Measurements from ENCODE around the gene GJA9. TPM values are rescaled to one million over a fixed set of nuclear protein-coding genes. Genes with fewer than 3 reads are reported as not detected.

GJA9 gene
- total and polyA plus RNA-seq, 2 of the 8 experiments (the other 6 are each of a cell fraction or from before 2014, with no cell fraction given): not detected

DNA sequence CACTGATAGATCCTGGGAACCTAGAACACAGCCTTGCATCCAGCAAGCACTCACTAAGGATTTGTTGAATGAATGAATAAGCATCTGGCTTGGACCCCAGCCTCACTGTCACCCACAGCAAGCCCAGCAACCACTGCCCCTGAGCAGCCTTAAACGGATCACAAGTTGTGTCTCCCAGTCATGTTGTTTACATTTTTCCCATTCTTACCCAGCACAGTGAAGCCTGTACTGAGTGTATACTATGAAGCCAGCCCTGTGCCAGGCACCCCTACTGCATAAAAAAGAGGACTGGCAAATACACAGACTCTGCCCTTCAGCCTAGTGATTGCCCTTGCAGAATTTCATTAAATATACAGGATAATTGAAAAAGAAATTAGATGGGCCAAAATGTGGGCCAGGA is 52.0 kb downstream of the GJA9 start (continued):
- TF ChIP-seq, protein P1, sequence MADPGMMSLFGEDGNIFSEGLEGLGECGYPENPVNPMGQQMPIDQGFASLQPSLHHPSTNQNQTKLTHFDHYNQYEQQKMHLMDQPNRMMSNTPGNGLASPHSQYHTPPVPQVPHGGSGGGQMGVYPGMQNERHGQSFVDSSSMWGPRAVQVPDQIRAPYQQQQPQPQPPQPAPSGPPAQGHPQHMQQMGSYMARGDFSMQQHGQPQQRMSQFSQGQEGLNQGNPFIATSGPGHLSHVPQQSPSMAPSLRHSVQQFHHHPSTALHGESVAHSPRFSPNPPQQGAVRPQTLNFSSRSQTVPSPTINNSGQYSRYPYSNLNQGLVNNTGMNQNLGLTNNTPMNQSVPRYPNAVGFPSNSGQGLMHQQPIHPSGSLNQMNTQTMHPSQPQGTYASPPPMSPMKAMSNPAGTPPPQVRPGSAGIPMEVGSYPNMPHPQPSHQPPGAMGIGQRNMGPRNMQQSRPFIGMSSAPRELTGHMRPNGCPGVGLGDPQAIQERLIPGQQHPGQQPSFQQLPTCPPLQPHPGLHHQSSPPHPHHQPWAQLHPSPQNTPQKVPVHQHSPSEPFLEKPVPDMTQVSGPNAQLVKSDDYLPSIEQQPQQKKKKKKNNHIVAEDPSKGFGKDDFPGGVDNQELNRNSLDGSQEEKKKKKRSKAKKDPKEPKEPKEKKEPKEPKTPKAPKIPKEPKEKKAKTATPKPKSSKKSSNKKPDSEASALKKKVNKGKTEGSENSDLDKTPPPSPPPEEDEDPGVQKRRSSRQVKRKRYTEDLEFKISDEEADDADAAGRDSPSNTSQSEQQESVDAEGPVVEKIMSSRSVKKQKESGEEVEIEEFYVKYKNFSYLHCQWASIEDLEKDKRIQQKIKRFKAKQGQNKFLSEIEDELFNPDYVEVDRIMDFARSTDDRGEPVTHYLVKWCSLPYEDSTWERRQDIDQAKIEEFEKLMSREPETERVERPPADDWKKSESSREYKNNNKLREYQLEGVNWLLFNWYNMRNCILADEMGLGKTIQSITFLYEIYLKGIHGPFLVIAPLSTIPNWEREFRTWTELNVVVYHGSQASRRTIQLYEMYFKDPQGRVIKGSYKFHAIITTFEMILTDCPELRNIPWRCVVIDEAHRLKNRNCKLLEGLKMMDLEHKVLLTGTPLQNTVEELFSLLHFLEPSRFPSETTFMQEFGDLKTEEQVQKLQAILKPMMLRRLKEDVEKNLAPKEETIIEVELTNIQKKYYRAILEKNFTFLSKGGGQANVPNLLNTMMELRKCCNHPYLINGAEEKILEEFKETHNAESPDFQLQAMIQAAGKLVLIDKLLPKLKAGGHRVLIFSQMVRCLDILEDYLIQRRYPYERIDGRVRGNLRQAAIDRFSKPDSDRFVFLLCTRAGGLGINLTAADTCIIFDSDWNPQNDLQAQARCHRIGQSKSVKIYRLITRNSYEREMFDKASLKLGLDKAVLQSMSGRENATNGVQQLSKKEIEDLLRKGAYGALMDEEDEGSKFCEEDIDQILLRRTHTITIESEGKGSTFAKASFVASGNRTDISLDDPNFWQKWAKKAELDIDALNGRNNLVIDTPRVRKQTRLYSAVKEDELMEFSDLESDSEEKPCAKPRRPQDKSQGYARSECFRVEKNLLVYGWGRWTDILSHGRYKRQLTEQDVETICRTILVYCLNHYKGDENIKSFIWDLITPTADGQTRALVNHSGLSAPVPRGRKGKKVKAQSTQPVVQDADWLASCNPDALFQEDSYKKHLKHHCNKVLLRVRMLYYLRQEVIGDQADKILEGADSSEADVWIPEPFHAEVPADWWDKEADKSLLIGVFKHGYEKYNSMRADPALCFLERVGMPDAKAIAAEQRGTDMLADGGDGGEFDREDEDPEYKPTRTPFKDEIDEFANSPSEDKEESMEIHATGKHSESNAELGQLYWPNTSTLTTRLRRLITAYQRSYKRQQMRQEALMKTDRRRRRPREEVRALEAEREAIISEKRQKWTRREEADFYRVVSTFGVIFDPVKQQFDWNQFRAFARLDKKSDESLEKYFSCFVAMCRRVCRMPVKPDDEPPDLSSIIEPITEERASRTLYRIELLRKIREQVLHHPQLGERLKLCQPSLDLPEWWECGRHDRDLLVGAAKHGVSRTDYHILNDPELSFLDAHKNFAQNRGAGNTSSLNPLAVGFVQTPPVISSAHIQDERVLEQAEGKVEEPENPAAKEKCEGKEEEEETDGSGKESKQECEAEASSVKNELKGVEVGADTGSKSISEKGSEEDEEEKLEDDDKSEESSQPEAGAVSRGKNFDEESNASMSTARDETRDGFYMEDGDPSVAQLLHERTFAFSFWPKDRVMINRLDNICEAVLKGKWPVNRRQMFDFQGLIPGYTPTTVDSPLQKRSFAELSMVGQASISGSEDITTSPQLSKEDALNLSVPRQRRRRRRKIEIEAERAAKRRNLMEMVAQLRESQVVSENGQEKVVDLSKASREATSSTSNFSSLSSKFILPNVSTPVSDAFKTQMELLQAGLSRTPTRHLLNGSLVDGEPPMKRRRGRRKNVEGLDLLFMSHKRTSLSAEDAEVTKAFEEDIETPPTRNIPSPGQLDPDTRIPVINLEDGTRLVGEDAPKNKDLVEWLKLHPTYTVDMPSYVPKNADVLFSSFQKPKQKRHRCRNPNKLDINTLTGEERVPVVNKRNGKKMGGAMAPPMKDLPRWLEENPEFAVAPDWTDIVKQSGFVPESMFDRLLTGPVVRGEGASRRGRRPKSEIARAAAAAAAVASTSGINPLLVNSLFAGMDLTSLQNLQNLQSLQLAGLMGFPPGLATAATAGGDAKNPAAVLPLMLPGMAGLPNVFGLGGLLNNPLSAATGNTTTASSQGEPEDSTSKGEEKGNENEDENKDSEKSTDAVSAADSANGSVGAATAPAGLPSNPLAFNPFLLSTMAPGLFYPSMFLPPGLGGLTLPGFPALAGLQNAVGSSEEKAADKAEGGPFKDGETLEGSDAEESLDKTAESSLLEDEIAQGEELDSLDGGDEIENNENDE (IDR thresholded peaks at IDR 0.05; ENCODE audit: insufficient replicate concordance, low read length): no peak
- TF ChIP-seq ZNF274 (IDR thresholded peaks at IDR 0.05; ENCODE audit: borderline replicate concordance, extremely low read depth, low read length) (no peak), BACH1 (IDR thresholded peaks at IDR 0.05; ENCODE audit: low read length) (no peak), KDM1A (IDR thresholded peaks at IDR 0.05; ENCODE audit: borderline replicate concordance, low read length) (no peak), EGR1 (IDR thresholded peaks at IDR 0.05; ENCODE audit: borderline replicate concordance, low read depth, low read length) (no peak), SUZ12 (IDR thresholded peaks at IDR 0.05; ENCODE audit: low read length) (no peak), SP1 (IDR thresholded peaks at IDR 0.05; ENCODE audit: low read depth, low read length) (no peak), SIRT6 (IDR thresholded peaks at IDR 0.05; ENCODE audit: low read length) (no peak), CREB1 (IDR thresholded peaks at IDR 0.05) (no peak), NRF1 (IDR thresholded peaks at IDR 0.05; ENCODE audit: low read depth, low read length) (no peak), JUND (IDR thresholded peaks at IDR 0.05; ENCODE audit: low read length) (no peak)
- TF ChIP-seq, protein P2, sequence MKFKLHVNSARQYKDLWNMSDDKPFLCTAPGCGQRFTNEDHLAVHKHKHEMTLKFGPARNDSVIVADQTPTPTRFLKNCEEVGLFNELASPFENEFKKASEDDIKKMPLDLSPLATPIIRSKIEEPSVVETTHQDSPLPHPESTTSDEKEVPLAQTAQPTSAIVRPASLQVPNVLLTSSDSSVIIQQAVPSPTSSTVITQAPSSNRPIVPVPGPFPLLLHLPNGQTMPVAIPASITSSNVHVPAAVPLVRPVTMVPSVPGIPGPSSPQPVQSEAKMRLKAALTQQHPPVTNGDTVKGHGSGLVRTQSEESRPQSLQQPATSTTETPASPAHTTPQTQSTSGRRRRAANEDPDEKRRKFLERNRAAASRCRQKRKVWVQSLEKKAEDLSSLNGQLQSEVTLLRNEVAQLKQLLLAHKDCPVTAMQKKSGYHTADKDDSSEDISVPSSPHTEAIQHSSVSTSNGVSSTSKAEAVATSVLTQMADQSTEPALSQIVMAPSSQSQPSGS (IDR thresholded peaks at IDR 0.05; ENCODE audit: low read length): no peak
